PC-9 (cell line): ENCODE measurements around the gene GSG1. TPM values are rescaled to one million over a fixed set of nuclear protein-coding genes. Genes with fewer than 3 reads are reported as not detected.

Experiments used
- BruUV-seq: library from RNA; stranded (reverse); fragments of 400-500 nt; replicated peaks from 2 replicates; lab custom pipeline; 2021; lab: Mats Ljungman, UMichigan
- CTCF ChIA-PET: fragments of 300-600 bp; sonication (Branson Sonifier 250); formaldehyde crosslinking; loops from one replicate; lab custom pipeline; 2022; ENCODE audit warnings: antibody characterized with exemption; lab: Charles Lee
- POLR2A ChIA-PET: fragments of 300-600 bp; sonication (Branson Sonifier 250); formaldehyde crosslinking; loops from one replicate; lab custom pipeline; 2022; ENCODE audit warnings: antibody characterized with exemption; ENCODE audit not compliant: unreplicated experiment; lab: Charles Lee
- DNase-seq, 2 experiments: peaks; one replicate each; pipeline versions ENCODE4 v3.0.0 to v3.0.0-alpha.2; 2015 to 2022; ENCODE audit warnings: mixed read lengths in 1 of 2
- H2AFZ ChIP-seq: fragments of 200-600 bp; sonication (generic); 2 replicates; pipeline ENCODE4 v1.8.1; 2017; ENCODE audit warnings: antibody characterized with exemption
- H3F3A ChIP-seq: fragments of 200-600 bp; sonication (generic); 2 replicates; pipeline ENCODE4 v1.8.1; 2017; ENCODE audit warnings: antibody characterized with exemption, mild to moderate bottlenecking, low read depth; ENCODE audit not compliant: insufficient read depth
- H3K27ac ChIP-seq: fragments of 200-600 bp; sonication (generic); 2 replicates; pipeline ENCODE4 v1.6.1; 2016; ENCODE audit warnings: mixed run types
- H3K27me3 ChIP-seq: fragments of 200-600 bp; sonication (generic); 2 replicates; pipeline ENCODE4 v1.6.1; 2016; ENCODE audit warnings: low read depth, mixed run types; ENCODE audit not compliant: insufficient read depth
- H3K36me3 ChIP-seq: fragments of 200-600 bp; sonication (generic); 2 replicates; pipeline ENCODE4 v1.6.1; 2016; ENCODE audit warnings: low read depth, mixed run types
- H3K4me1 ChIP-seq: fragments of 200-600 bp; sonication (generic); replicated peaks from 2 replicates; pipeline ENCODE4 v1.6.1; 2016; ENCODE audit warnings: mixed run types; ENCODE audit not compliant: insufficient read depth
- H3K4me2 ChIP-seq: fragments of 200-600 bp; sonication (generic); 2 replicates; pipeline ENCODE4 v1.6.1; 2017; ENCODE audit warnings: mixed run types
- H3K4me3 ChIP-seq: fragments of 200-600 bp; sonication (generic); 2 replicates; pipeline ENCODE4 v1.6.1; 2016; ENCODE audit warnings: mixed run types
- H3K79me2 ChIP-seq: fragments of 200-600 bp; sonication (generic); 2 replicates; pipeline ENCODE4 v1.6.1; 2017; ENCODE audit warnings: low read depth, mixed run types
- H3K9me2 ChIP-seq: fragments of 200-600 bp; sonication (generic); 2 replicates; pipeline ENCODE4 v1.8.1; 2017; ENCODE audit warnings: mild to moderate bottlenecking; ENCODE audit not compliant: insufficient read depth
- H3K9me3 ChIP-seq: fragments of 200-600 bp; sonication (generic); 2 replicates; pipeline ENCODE4 v1.8.1; 2016; ENCODE audit warnings: low read depth; ENCODE audit not compliant: insufficient read depth
- H4K20me1 ChIP-seq: fragments of 200-600 bp; sonication (generic); 2 replicates; pipeline ENCODE4 v1.8.1; 2017; ENCODE audit not compliant: insufficient read depth
- CTCF ChIP-seq: fragments of 200-600 bp; sonication (generic); conservative IDR thresholded peaks from 2 replicates; pipeline ENCODE4 v1.6.1; 2017; ENCODE audit warnings: mixed run types, antibody characterized with exemption, mild to moderate bottlenecking, moderate library complexity
- EZH2 ChIP-seq: fragments of 200-600 bp; sonication (generic); IDR thresholded peaks from 2 replicates; pipeline ENCODE4 v1.8.0; 2017; ENCODE audit warnings: antibody characterized with exemption, low read depth
- intact Hi-C: fragments of 100-400 bp; cut with micrococcal nuclease; formaldehyde crosslinking; loops from one replicate; pipeline ENCODE4 v1.10.0; 2022; ENCODE audit not compliant: unreplicated experiment
- total RNA-seq: library from RNA; stranded (reverse); gene quantifications from 2 replicates; pipeline ENCODE4 v1.2.3, GENCODE V29; 2021

GSG1 gene
- total RNA-seq, 1 experiment from 2014 or later: 0.41 TPM

- peaks cover 7% of the 10 kb centered on the region; the same call in 1 of the 2 replicates for H3K79me2 ChIP-seq
- no peaks in the 10 kb centered on the region for H4K20me1 ChIP-seq
- no peaks in the 10 kb centered on the region for H3K9me2 ChIP-seq
- peaks cover 65% of the 10 kb centered on the region for H3F3A ChIP-seq
- CTCF ChIA-PET: interaction anchor here (0.6 to 2.1 kb wide), 11 partner anchors 38 to 277 kb away, joined by 3 to 12 read pairs (median 8); no protein-coding TSS in a partner anchor
- H3K4me1 ChIP-seq: peaks cover 74% of the 10 kb centered on the region
- no peaks in the 10 kb centered on the region for H3K36me3 ChIP-seq
- no peak overlapping the region for H2AFZ ChIP-seq
- TF ChIP-seq CTCF (no peak), EZH2 (no peak)
- no TSS peak for BruUV-seq
- intact Hi-C loops: loop anchor here (1.0 to 10.0 kb wide), 19 partner anchors 28 to 1069 kb away; partner anchors contain the start of genes CDKN1B, DDX47, EMP1 and GPRC5A
- H3K27ac ChIP-seq: peak overlapping the region; percentile 97
- no peaks in the 10 kb centered on the region for H3K27me3 ChIP-seq
- H3K4me2 ChIP-seq: peak overlapping the region; percentile 69
- no peak overlapping the region for H3K4me3 ChIP-seq
- POLR2A ChIA-PET: interaction anchor here (0.6 to 5.4 kb wide), 8 partner anchors 38 to 741 kb away, joined by 3 to 37 read pairs (median 9); partner anchors contain the start of gene BORCS5
- DNase-seq: no peak
- no peaks in the 10 kb centered on the region for H3K9me3 ChIP-seq
Observed at GRCh38 chr12:13097491-13098011, 5.9 kb downstream of the GSG1 start.

GRCh38 chr12:13095266-13095995, 8.0 kb downstream of the GSG1 start:
- H4K20me1 ChIP-seq: no peaks in the 10 kb centered on the region
- H3K79me2 ChIP-seq: peaks cover 7% of the 10 kb centered on the region; the same call in 1 of the 2 replicates
- no peaks in the 10 kb centered on the region for H3K27me3 ChIP-seq
- no peak overlapping the region for H3K4me3 ChIP-seq
- H2AFZ ChIP-seq: no peak overlapping the region
- intact Hi-C loops: loop anchor here (5.0 to 10.0 kb wide), 4 partner anchors 201 to 752 kb away; partner anchors contain the start of genes CDKN1B and GPRC5A
- no peak for DNase-seq
- POLR2A ChIA-PET: no interaction called here
- CTCF ChIA-PET: interaction anchor here (0.6 to 0.7 kb wide), 3 partner anchors 46 to 291 kb away, joined by 3 to 8 read pairs (median 6); no protein-coding TSS in a partner anchor
- H3K4me2 ChIP-seq: no peak overlapping the region
- TF ChIP-seq EZH2: no peak
- no peak for TF ChIP-seq CTCF
- no peaks in the 10 kb centered on the region for H3K9me3 ChIP-seq
- no TSS peak for BruUV-seq
- H3F3A ChIP-seq: peaks cover 61% of the 10 kb centered on the region
- no peaks in the 10 kb centered on the region for H3K9me2 ChIP-seq
- H3K4me1 ChIP-seq: peaks cover 78% of the 10 kb centered on the region
- H3K27ac ChIP-seq: peak overlapping the region; percentile 80
- no peaks in the 10 kb centered on the region for H3K36me3 ChIP-seq

- no peaks in the 10 kb centered on the region for H3K27me3 ChIP-seq
- peaks cover 67% of the 10 kb centered on the region for H3K4me1 ChIP-seq
- H3K27ac ChIP-seq: peak overlapping the region; percentile 80
- ChIA-PET CTCF (interaction anchor here (1.1 kb wide), 1 partner anchor 70 kb away, joined by 5 read pairs; no protein-coding TSS in a partner anchor), POLR2A (no interaction called here)
- no peaks in the 10 kb centered on the region for H4K20me1 ChIP-seq
- peaks cover 51% of the 10 kb centered on the region for H3F3A ChIP-seq
- DNase-seq: peak; percentile 30 to 88
- TF ChIP-seq EZH2: no peak
- TF ChIP-seq CTCF: no peak
- no peaks in the 10 kb centered on the region for H3K36me3 ChIP-seq
- no peak overlapping the region for H3K4me3 ChIP-seq
- BruUV-seq: no TSS peak
- no peak overlapping the region for H2AFZ ChIP-seq
- no peaks in the 10 kb centered on the region for H3K79me2 ChIP-seq
- H3K9me2 ChIP-seq: no peaks in the 10 kb centered on the region
- no peaks in the 10 kb centered on the region for H3K9me3 ChIP-seq
- peak overlapping the region; percentile 59 for H3K4me2 ChIP-seq
- intact Hi-C loops: loop anchor here (5.0 to 10.0 kb wide), 2 partner anchors 52 to 200 kb away; partner anchors contain the start of genes FAM234B and GPRC5A
Observed at GRCh38 chr12:13094367-13094766, 9.1 kb downstream of the GSG1 start.
